H1 (cell line): ENCODE measurements around the gene IL5. TPM values are rescaled to one million over a fixed set of nuclear protein-coding genes. Genes with fewer than 3 reads are reported as not detected.

Experiments used
- CTCF ChIA-PET: fragments of 300-600 bp; sonication (Branson Sonifier 250); formaldehyde crosslinking; loops from one replicate; lab custom pipeline; 2021; ENCODE audit not compliant: partially characterized antibody; lab: Charles Lee
- POLR2A ChIA-PET: fragments of 300-600 bp; sonication (Branson Sonifier 250); formaldehyde crosslinking; loops from one replicate; lab custom pipeline; 2021; ENCODE audit warnings: inconsistent platforms; ENCODE audit not compliant: partially characterized antibody; lab: Charles Lee
- DNase-seq, 2 experiments: peaks; one replicate each; pipeline versions ENCODE4 v3.0.0 to v3.0.0-alpha.2; 2010 to 2022; ENCODE audit warnings: low spot score in 2 of 2, low read depth in 1 of 2, mixed read lengths in 1 of 2
- FAIRE-seq: peaks from 2 replicates; lab custom pipeline; 2011; peaks lifted over from hg19 to GRCh38; lab: Jason Lieb, UNC
- H2AFZ ChIP-seq: 2 replicates; pipeline ENCODE4 v1.8.1; 2012; ENCODE audit warnings: low read length, inconsistent platforms
- H2AK5ac ChIP-seq: 2 replicates; pipeline ENCODE4 v1.6.1; 2013; ENCODE audit warnings: low read depth, low read length
- H2BK120ac ChIP-seq: replicated peaks from 2 replicates; pipeline ENCODE3; 2013; ENCODE audit warnings: low read depth, low read length, inconsistent platforms
- H2BK12ac ChIP-seq: 2 replicates; pipeline ENCODE4 v1.6.1; 2013; ENCODE audit warnings: low read depth, low read length
- H2BK15ac ChIP-seq: 2 replicates; pipeline ENCODE4 v1.6.1; 2013; ENCODE audit warnings: low read length
- H2BK20ac ChIP-seq: 2 replicates; pipeline ENCODE4 v1.6.1; 2013; ENCODE audit warnings: low read length
- H2BK5ac ChIP-seq: 2 replicates; pipeline ENCODE4 v1.6.1; 2013; ENCODE audit warnings: low read depth, low read length
- H3K14ac ChIP-seq: 2 replicates; pipeline ENCODE4 v1.6.1; 2013; ENCODE audit warnings: inconsistent platforms; ENCODE audit not compliant: insufficient read length
- H3K18ac ChIP-seq: 2 replicates; pipeline ENCODE4 v1.6.1; 2013; ENCODE audit warnings: low read length; ENCODE audit errors: extremely low read depth
- H3K23ac ChIP-seq: 2 replicates; pipeline ENCODE4 v1.6.1; 2013; ENCODE audit warnings: inconsistent platforms; ENCODE audit not compliant: insufficient read length
- H3K23me2 ChIP-seq: 2 replicates; pipeline ENCODE4 v1.6.1; 2013; ENCODE audit warnings: low read depth, low read length
- H3K27ac ChIP-seq: 2 replicates; pipeline ENCODE4 v1.6.1; 2011; ENCODE audit warnings: low read depth, low read length, inconsistent platforms
- H3K27me3 ChIP-seq, 4 experiments: replicated peaks in 1 of 4; 1 replicate in 1 of 4; 2 replicates in 3 of 4; pipeline versions ENCODE4 v1.6.1 to v1.8.1; 2011 to 2013; ENCODE audit warnings: low read length in 3 of 4, mild to moderate bottlenecking in 3 of 4, inconsistent platforms in 2 of 4, mixed read lengths in 2 of 4, moderate library complexity in 1 of 4; ENCODE audit not compliant: control insufficient read depth in 3 of 4, insufficient read depth in 3 of 4; ENCODE audit errors: extremely low read depth in 1 of 4
- H3K36me3 ChIP-seq, 4 experiments: 2 replicates each; pipeline versions ENCODE4 v1.6.1 to v1.8.1; 2011 to 2013; ENCODE audit warnings: mild to moderate bottlenecking in 4 of 4, low read length in 3 of 4, moderate library complexity in 2 of 4, control low read depth in 1 of 4, inconsistent platforms in 1 of 4; ENCODE audit not compliant: insufficient read depth in 4 of 4, control insufficient read depth in 2 of 4
- H3K4ac ChIP-seq: replicated peaks from 2 replicates; pipeline ENCODE3; 2013; ENCODE audit warnings: low read length, low read depth, mixed read lengths, inconsistent platforms; ENCODE audit not compliant: insufficient read length
- H3K4me1 ChIP-seq, 4 experiments: replicated peaks in 1 of 4; 1 replicate in 1 of 4; 2 replicates in 3 of 4; pipeline versions ENCODE4 v1.6.1 to v1.8.1; 2011 to 2013; ENCODE audit warnings: low read length in 3 of 4, inconsistent platforms in 2 of 4, mixed read lengths in 1 of 4; ENCODE audit not compliant: insufficient read depth in 4 of 4, control insufficient read depth in 3 of 4
- H3K4me2 ChIP-seq, 2 experiments: 2 replicates each; pipeline versions ENCODE4 v1.6.1 to v1.8.1; 2011 to 2013; ENCODE audit warnings: low read depth in 2 of 2, low read length in 2 of 2, control low read depth in 1 of 2, inconsistent platforms in 1 of 2, mild to moderate bottlenecking in 1 of 2; ENCODE audit not compliant: insufficient read depth in 1 of 2
- H3K4me3 ChIP-seq, 4 experiments: fragments of 200-600, 300-600 bp in 1 of 4; sonication (generic), shearing (Covaris generic), sonication (Bioruptor Twin) in 1 of 4; 2 replicates each; pipeline versions ENCODE4 v1.5.1 to v1.8.1; 2011 to 2016; ENCODE audit warnings: low read length in 4 of 4, low read depth in 3 of 4, control low read depth in 2 of 4, inconsistent platforms in 2 of 4, mild to moderate bottlenecking in 2 of 4, mixed read lengths in 1 of 4, moderate library complexity in 1 of 4; ENCODE audit not compliant: insufficient read depth in 2 of 4; ENCODE audit errors: extremely low read depth in 1 of 4
- H3K56ac ChIP-seq: replicated peaks from 2 replicates; pipeline ENCODE3; 2013; ENCODE audit warnings: low read depth, mild to moderate bottlenecking, mixed read lengths, low read length, inconsistent platforms; ENCODE audit not compliant: insufficient read length
- H3K79me1 ChIP-seq: 2 replicates; pipeline ENCODE4 v1.6.1; 2013; ENCODE audit warnings: low read depth, low read length, control low read depth
- H3K79me2 ChIP-seq, 2 experiments: 2 replicates each; pipeline versions ENCODE4 v1.6.1 to v1.8.1; 2012 to 2013; ENCODE audit warnings: low read length in 2 of 2, mild to moderate bottlenecking in 2 of 2, inconsistent platforms in 1 of 2; ENCODE audit not compliant: insufficient read depth in 2 of 2, control insufficient read depth in 1 of 2
- H3K9ac ChIP-seq, 4 experiments: replicated peaks in 1 of 4; 1 replicate in 1 of 4; 2 replicates in 3 of 4; pipeline versions ENCODE4 v1.6.1 to v1.8.1; 2011 to 2013; ENCODE audit warnings: low read depth in 3 of 4, low read length in 3 of 4, control low read depth in 2 of 4, mild to moderate bottlenecking in 2 of 4, moderate library complexity in 2 of 4, inconsistent platforms in 1 of 4; ENCODE audit errors: extremely low read depth in 1 of 4
- H3K9me3 ChIP-seq, 2 experiments: 2 replicates each; pipeline versions ENCODE4 v1.6.1 to v1.8.1; 2012 to 2013; ENCODE audit warnings: mild to moderate bottlenecking in 2 of 2, moderate library complexity in 2 of 2, control low read depth in 1 of 2, inconsistent platforms in 1 of 2, low read depth in 1 of 2, low read length in 1 of 2, mixed read lengths in 1 of 2; ENCODE audit not compliant: insufficient read depth in 2 of 2
- H4K20me1 ChIP-seq, 2 experiments: replicated peaks in 1 of 2; 2 replicates each; pipeline versions ENCODE3 to v1.8.1; 2011 to 2013; ENCODE audit warnings: inconsistent platforms in 2 of 2, low read length in 2 of 2, mild to moderate bottlenecking in 1 of 2; ENCODE audit not compliant: insufficient read depth in 2 of 2, control insufficient read depth in 1 of 2
- H4K5ac ChIP-seq: 2 replicates; pipeline ENCODE4 v1.6.1; 2013; ENCODE audit warnings: low read length, low read depth, mixed read lengths, inconsistent platforms; ENCODE audit not compliant: insufficient read length
- H4K8ac ChIP-seq: 2 replicates; pipeline ENCODE4 v1.8.0; 2013; ENCODE audit warnings: mild to moderate bottlenecking, moderate library complexity, low read length, inconsistent platforms; ENCODE audit not compliant: insufficient read depth; ENCODE audit errors: extremely low read depth
- H4K91ac ChIP-seq: replicated peaks from 2 replicates; pipeline ENCODE3; 2013; ENCODE audit warnings: low read length, mixed read lengths, inconsistent platforms; ENCODE audit not compliant: insufficient read length
- CTCF ChIP-seq, 3 experiments: IDR thresholded peaks; 1 replicate in 2 of 3; 2 replicates in 1 of 3; pipeline versions ENCODE4 v1.5.1 to v1.6.1; 2011; ENCODE audit warnings: low read length in 3 of 3, mild to moderate bottlenecking in 3 of 3, inconsistent platforms in 2 of 3, low read depth in 1 of 3, moderate library complexity in 1 of 3; ENCODE audit not compliant: insufficient read depth in 1 of 3; ENCODE audit errors: control extremely low read depth in 1 of 3
- E2F6 ChIP-seq: IDR thresholded peaks from 2 replicates; pipeline ENCODE4 v1.6.1; 2012; ENCODE audit warnings: inconsistent platforms
- GABPA ChIP-seq: IDR thresholded peaks from 2 replicates; pipeline ENCODE4 v1.6.1; 2011; ENCODE audit warnings: mild to moderate bottlenecking, low read length, moderate library complexity, borderline replicate concordance; ENCODE audit not compliant: insufficient read depth
- GTF2F1 ChIP-seq: IDR thresholded peaks from 2 replicates; pipeline ENCODE4 v1.6.1; 2012; ENCODE audit warnings: low read depth, low read length, improper control_type of control experiment, borderline replicate concordance
- NRF1 ChIP-seq: IDR thresholded peaks from 2 replicates; pipeline ENCODE4 v1.6.1; 2011; ENCODE audit warnings: mild to moderate bottlenecking, low read depth, low read length, improper control_type of control experiment
- PHF8 ChIP-seq: fragments of 200-600 bp; sonication (generic); conservative IDR thresholded peaks from 2 replicates; pipeline ENCODE4 v1.7.1; 2012; ENCODE audit warnings: low read depth, mild to moderate bottlenecking, inconsistent platforms, low read length, moderate library complexity
- POLR2A ChIP-seq, 2 experiments: IDR thresholded peaks; 1 replicate in 1 of 2; 2 replicates in 1 of 2; pipeline ENCODE4 v1.6.1; 2011; ENCODE audit warnings: low read depth in 2 of 2, low read length in 2 of 2, mild to moderate bottlenecking in 2 of 2; ENCODE audit errors: control extremely low read depth in 1 of 2
- POU5F1 ChIP-seq: IDR thresholded peaks from 2 replicates; pipeline ENCODE4 v1.6.1; 2011; ENCODE audit warnings: low read depth, mild to moderate bottlenecking, low read length, moderate library complexity
- TEAD4 ChIP-seq: IDR thresholded peaks from 2 replicates; pipeline ENCODE4 v1.6.1; 2012; ENCODE audit warnings: low read depth, low read length, inconsistent platforms, mixed read lengths
- WGBS, 2 experiments: shearing (Covaris generic) in 1 of 2; methylation state at CpG; one replicate each; pipeline versions ENCODE4 v1.1.6 to v1.1.7; 2013 to 2015; ENCODE audit warnings: low lambda C conversion rate in 2 of 2, mixed read lengths in 2 of 2, inconsistent platforms in 1 of 2, low coverage in 1 of 2, missing lambda C conversion rate in 1 of 2; ENCODE audit not compliant: insufficient replicate concordance in 2 of 2, insufficient coverage in 1 of 2, insufficient read length in 1 of 2; ENCODE audit errors: extremely low coverage in 1 of 2, missing lambda C conversion rate in 1 of 2; 5-methylcytosine and 5-hydroxymethylcytosine counted together
- polyA plus RNA-seq, 7 experiments: library from polyadenylated mRNA; depleted of rRNA in 3 of 7; stranded (reverse) in 5 of 7; unstranded in 2 of 7; fragments of >200 nt in 5 of 7; fragments of 200-250 nt in 2 of 7; gene quantifications; 1 replicate in 5 of 7; 2 replicates in 1 of 7; 4 replicates in 1 of 7; pipeline versions ENCODE4 v1.2.1 to v1.2.3, GENCODE V29; 2011 to 2013; ENCODE audit warnings: missing spikeins in 2 of 7, mixed read lengths in 2 of 7
- total RNA-seq: library from RNA; stranded (reverse); fragmentation: NEBNext Ultra II Directional; extraction: Animal tissue kit (Norgen Biotek cat#: 25700); gene quantifications from 2 replicates; pipeline ENCODE4 v1.2.1, GENCODE V29; 2021

IL5 gene
- total and polyA plus RNA-seq, 2 of the 8 experiments (the other 6 are each of a cell fraction or from before 2014, with no cell fraction given): not detected

- Histone ChIP-seq H3K23me2 (no peaks in the 10 kb centered on the region), H3K27ac (no peak overlapping the region), H3K79me1 (no peaks in the 10 kb centered on the region), H3K36me3 (no peaks in the 10 kb centered on the region), H3K4me1 (no peaks in the 10 kb centered on the region), H2BK12ac (no peak overlapping the region), H2BK20ac (no peak overlapping the region), H3K27me3 (no peaks in the 10 kb centered on the region), H3K56ac (no peak overlapping the region), H2BK120ac (no peak overlapping the region), H2BK5ac (no peak overlapping the region), H3K18ac (no peak overlapping the region), H4K20me1 (no peaks in the 10 kb centered on the region), H3K4me3 (no peak overlapping the region), H3K79me2 (no peaks in the 10 kb centered on the region), H2AK5ac (no peak overlapping the region), H2AFZ (peak overlapping the region; percentile 97), H3K9me3 (no peaks in the 10 kb centered on the region), H3K23ac (no peak overlapping the region), H3K4ac (no peak overlapping the region), H4K5ac (no peak overlapping the region), H3K14ac (no peak overlapping the region), H3K4me2 (peak overlapping the region in 1 of 2 experiments; percentile 12; a peak in 1 of 4 replicates), H2BK15ac (no peak overlapping the region), H3K9ac (no peak overlapping the region), H4K91ac (no peak overlapping the region), H4K8ac (no peak overlapping the region; the same call in 1 of the 2 replicates)
- no peak for TF ChIP-seq PHF8
- TF ChIP-seq CTCF (IDR thresholded peaks at IDR 0.05; ENCODE audit: control extremely low read depth in 1 of 3, insufficient read depth in 1 of 3, low read depth in 1 of 3, low read length in 3 of 3): no peak
- TF ChIP-seq POU5F1: no peak
- no peak for TF ChIP-seq TEAD4
- no peak for TF ChIP-seq GABPA
- TF ChIP-seq NRF1: no peak
- no peak for TF ChIP-seq GTF2F1
- no peak for TF ChIP-seq POLR2A (IDR thresholded peaks at IDR 0.05; ENCODE audit: control extremely low read depth in 1 of 2, low read depth in 2 of 2, low read length in 2 of 2)
- TF ChIP-seq E2F6: no peak
- CTCF ChIA-PET: interaction anchor here (0.7 to 3.6 kb wide), 73 partner anchors 10 to 356 kb away, joined by 3 to 46 read pairs (median 4); partner anchors contain the start of genes CCNI2, IL13 and IL5
- FAIRE-seq: no peak
- 82% methylated on average over 8 of the region's 8 CpGs; no CpG with 5 or more reads in 1 of the 2 experiments for WGBS, 2 experiments
- POLR2A ChIA-PET: interaction anchor here (1.2 to 2.0 kb wide), 3 partner anchors 30 to 220 kb away, joined by 3 to 7 read pairs (median 5); partner anchors contain the start of genes CCNI2, IRF1 and RAD50
- DNase-seq: no peak
These were observed 16.3 kb downstream of the IL5 start for GRCh38 chr5:132526974-132527564.
